CD4-positive, alpha-beta T cell (primary cell): ENCODE results near the gene NMRK1. TPM values are rescaled to one million over a fixed set of nuclear protein-coding genes. Genes with fewer than 3 reads are reported as not detected.

Experiments used
- ATAC-seq: fragments of 200-7000 bp; cut with Tn5 transposase; one replicate; pipeline ENCODE4 v1.10.0; 2022; ENCODE audit warnings: mild to moderate bottlenecking; ENCODE audit not compliant: poor library complexity
- CTCF ChIA-PET: fragments of 350-600 bp; sonication (Branson Sonifier 250); formaldehyde crosslinking; loops from one replicate; lab custom pipeline; 2021; ENCODE audit warnings: antibody characterized with exemption, inconsistent platforms; lab: Charles Lee
- POLR2A ChIA-PET: fragments of 350-600 bp; sonication (Branson Sonifier 250); formaldehyde crosslinking; loops from one replicate; lab custom pipeline; 2021; ENCODE audit warnings: antibody characterized with exemption, inconsistent platforms; lab: Charles Lee
- DNase-seq, 14 experiments: peaks; one replicate each; pipeline ENCODE4 v3.0.0-alpha.2; 2013 to 2020; ENCODE audit warnings: mixed read lengths in 2 of 14
- H3K27ac ChIP-seq, 2 donors: one replicate each; pipeline versions ENCODE4 v1.5.1 to v1.7.0; 2013; ENCODE audit warnings: low read length in 2 of 2, low read depth in 1 of 2, mild to moderate bottlenecking in 1 of 2
- H3K27me3 ChIP-seq, 2 experiments: 1 replicate in 1 of 2; 2 replicates in 1 of 2; pipeline versions ENCODE4 v1.6.1 to v1.7.0; 2013; ENCODE audit warnings: low read length in 2 of 2, control low read depth in 1 of 2, mild to moderate bottlenecking in 1 of 2, moderate library complexity in 1 of 2; ENCODE audit not compliant: insufficient read depth in 2 of 2, control insufficient read depth in 1 of 2
- H3K36me3 ChIP-seq: one replicate; pipeline ENCODE4 v1.6.1; 2013; ENCODE audit warnings: low read length, control low read depth; ENCODE audit not compliant: insufficient read depth
- H3K4me1 ChIP-seq: one replicate; pipeline ENCODE4 v1.6.1; 2013; ENCODE audit warnings: low read length, control low read depth; ENCODE audit not compliant: insufficient read depth
- H3K4me3 ChIP-seq: one replicate; pipeline ENCODE4 v1.5.1; 2013; ENCODE audit warnings: mild to moderate bottlenecking, low read length, moderate library complexity
- H3K9me3 ChIP-seq, 2 experiments: 1 replicate in 1 of 2; 2 replicates in 1 of 2; pipeline versions ENCODE4 v1.6.1 to v1.7.0; 2013; ENCODE audit warnings: low read length in 2 of 2, mild to moderate bottlenecking in 2 of 2, control low read depth in 1 of 2, moderate library complexity in 1 of 2; ENCODE audit not compliant: control insufficient read depth in 1 of 2, insufficient read depth in 1 of 2
- H3K27ac Mint-ChIP-seq: one replicate; pipeline ENCODE4 v1.8.0; 2020; ENCODE audit warnings: mixed read lengths
- H3K27me3 Mint-ChIP-seq: one replicate; pipeline ENCODE4 v1.8.0; 2021; ENCODE audit warnings: mixed read lengths
- H3K36me3 Mint-ChIP-seq: one replicate; pipeline ENCODE4 v1.8.0; 2021; ENCODE audit warnings: low read depth, mixed read lengths
- H3K4me1 Mint-ChIP-seq: one replicate; pipeline ENCODE4 v1.8.0; 2021; ENCODE audit warnings: low read depth, mixed read lengths
- H3K4me3 Mint-ChIP-seq: one replicate; pipeline ENCODE4 v1.8.0; 2020; ENCODE audit warnings: mild to moderate bottlenecking, mixed read lengths
- H3K9me3 Mint-ChIP-seq: one replicate; pipeline ENCODE4 v1.8.0; 2020; ENCODE audit warnings: mixed read lengths
- intact Hi-C, 2 experiments: fragments of 100-400 bp; cut with DNase I in 1 of 2; cut with micrococcal nuclease in 1 of 2; formaldehyde crosslinking; loops; one replicate each; pipeline versions ENCODE4 v1.15.1 to v1.9.0; 2023 to 2025; cut with DNase I, micrococcal nuclease
- total RNA-seq, 174 experiments: library from RNA in 2 of 174; stranded (reverse) in 2 of 174; gene quantifications; one replicate each; pipeline ENCODE4 v1.2.3 and lab custom pipeline; 2021 to 2026
- TF ChIP-seq, protein P1 (sequence below): fragments of 200-600 bp; IDR thresholded peaks from one replicate; pipeline ENCODE4 v1.8.0; 2022; ENCODE audit warnings: antibody characterized with exemption, mild to moderate bottlenecking

NMRK1 gene
- total RNA-seq, 2 experiments from 2014 or later, result 45.3 to 46.5 TPM

DNA sequence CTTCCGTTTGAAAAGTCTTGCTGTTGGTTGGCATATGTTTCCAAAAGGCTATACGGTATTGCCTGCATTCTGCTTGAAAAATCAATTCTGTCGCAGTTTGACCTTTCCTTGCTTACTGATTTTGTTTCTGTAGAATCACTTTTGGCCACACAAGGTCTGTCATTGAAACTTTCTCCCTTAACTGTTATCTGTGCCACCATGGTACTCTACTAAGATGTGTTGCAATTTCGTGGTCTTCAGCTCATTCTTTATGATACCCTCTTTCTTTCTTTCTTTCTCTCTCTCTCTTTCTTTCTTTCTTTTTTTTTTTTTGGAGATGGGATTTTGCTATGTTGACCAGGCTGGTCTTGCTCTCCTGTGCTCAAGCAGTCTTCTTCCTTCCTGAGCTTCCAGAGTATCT lies 4.8 kb upstream of the NMRK1 start:
- peaks cover 37% of the 10 kb centered on the region for H3K4me1 ChIP-seq
- H3K9me3 Mint-ChIP-seq, result no peaks in the 10 kb centered on the region
- ChIA-PET POLR2A (interaction anchor here (0.7 to 1.9 kb wide), 5 partner anchors 12 to 73 kb away, joined by 3 to 9 read pairs (median 3); no protein-coding TSS in a partner anchor), CTCF (interaction anchor here (1.0 to 1.1 kb wide), 3 partner anchors 11 to 141 kb away, joined by 3 read pairs; partner anchors contain the start of genes C9orf40 and CARNMT1)
- peaks cover 82% of the 10 kb centered on the region for H3K4me1 Mint-ChIP-seq
- ATAC-seq (no peak), DNase-seq (no peak)
- H3K9me3 ChIP-seq, result no peaks in the 10 kb centered on the region
- H3K4me3 Mint-ChIP-seq, result peak overlapping the region; percentile 69
- no peaks in the 10 kb centered on the region for H3K27me3 Mint-ChIP-seq
- peaks cover 33% of the 10 kb centered on the region for H3K36me3 Mint-ChIP-seq
- H3K4me3 ChIP-seq, result no peak overlapping the region
- H3K27ac ChIP-seq, result no peak overlapping the region
- H3K36me3 ChIP-seq, result no peaks in the 10 kb centered on the region
- TF ChIP-seq, protein P1, sequence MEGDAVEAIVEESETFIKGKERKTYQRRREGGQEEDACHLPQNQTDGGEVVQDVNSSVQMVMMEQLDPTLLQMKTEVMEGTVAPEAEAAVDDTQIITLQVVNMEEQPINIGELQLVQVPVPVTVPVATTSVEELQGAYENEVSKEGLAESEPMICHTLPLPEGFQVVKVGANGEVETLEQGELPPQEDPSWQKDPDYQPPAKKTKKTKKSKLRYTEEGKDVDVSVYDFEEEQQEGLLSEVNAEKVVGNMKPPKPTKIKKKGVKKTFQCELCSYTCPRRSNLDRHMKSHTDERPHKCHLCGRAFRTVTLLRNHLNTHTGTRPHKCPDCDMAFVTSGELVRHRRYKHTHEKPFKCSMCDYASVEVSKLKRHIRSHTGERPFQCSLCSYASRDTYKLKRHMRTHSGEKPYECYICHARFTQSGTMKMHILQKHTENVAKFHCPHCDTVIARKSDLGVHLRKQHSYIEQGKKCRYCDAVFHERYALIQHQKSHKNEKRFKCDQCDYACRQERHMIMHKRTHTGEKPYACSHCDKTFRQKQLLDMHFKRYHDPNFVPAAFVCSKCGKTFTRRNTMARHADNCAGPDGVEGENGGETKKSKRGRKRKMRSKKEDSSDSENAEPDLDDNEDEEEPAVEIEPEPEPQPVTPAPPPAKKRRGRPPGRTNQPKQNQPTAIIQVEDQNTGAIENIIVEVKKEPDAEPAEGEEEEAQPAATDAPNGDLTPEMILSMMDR, result no peak
- intact Hi-C loops, result no loop called here
- H3K27me3 ChIP-seq, result no peaks in the 10 kb centered on the region
- peak overlapping the region; percentile 61 for H3K27ac Mint-ChIP-seq

DNA sequence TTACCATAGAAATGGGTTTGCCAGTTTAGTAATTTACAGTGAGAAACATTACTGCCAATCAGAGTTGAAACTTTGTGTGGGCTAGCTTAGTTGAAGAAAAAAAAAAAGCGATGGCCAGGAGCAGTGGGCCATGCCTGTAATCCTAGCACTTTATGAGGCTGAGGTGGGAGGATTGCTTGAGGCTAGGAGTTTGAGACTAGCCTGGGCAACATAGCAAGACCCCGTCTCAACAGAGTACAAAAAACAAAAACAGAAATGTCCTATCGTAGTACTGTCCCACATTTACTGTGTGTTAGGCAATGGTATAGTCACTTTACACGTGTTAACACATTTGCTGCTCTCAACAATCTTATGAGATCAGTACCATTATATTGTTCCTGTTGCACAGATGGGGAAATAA lies 2.6 kb upstream of the NMRK1 start:
- ATAC-seq, result no peak
- intact Hi-C loops, result no loop called here
- Histone ChIP-seq H3K27ac (peak overlapping the region in 1 of 2 donors; percentile 26), H3K4me1 (peaks cover 53% of the 10 kb centered on the region), H3K9me3 (no peaks in the 10 kb centered on the region), H3K27me3 (no peaks in the 10 kb centered on the region), H3K4me3 (peak overlapping the region; percentile 92), H3K36me3 (no peaks in the 10 kb centered on the region)
- ChIA-PET CTCF (interaction anchor here (1.1 to 5.4 kb wide), 3 partner anchors 13 to 138 kb away, joined by 3 to 29 read pairs (median 15); partner anchors contain the start of genes C9orf40 and CARNMT1), POLR2A (interaction anchor here (0.7 to 6.0 kb wide), 5 partner anchors 15 to 1304 kb away, joined by 3 to 95 read pairs (median 3); partner anchors contain the start of gene C9orf40)
- Mint-ChIP-seq H3K4me3 (peak overlapping the region; percentile 98), H3K9me3 (no peaks in the 10 kb centered on the region), H3K36me3 (peaks cover 24% of the 10 kb centered on the region), H3K27me3 (no peaks in the 10 kb centered on the region), H3K4me1 (peaks cover 80% of the 10 kb centered on the region), H3K27ac (peak overlapping the region; percentile 60)
- no peak for DNase-seq
- TF ChIP-seq, protein P1, result no peak

DNA sequence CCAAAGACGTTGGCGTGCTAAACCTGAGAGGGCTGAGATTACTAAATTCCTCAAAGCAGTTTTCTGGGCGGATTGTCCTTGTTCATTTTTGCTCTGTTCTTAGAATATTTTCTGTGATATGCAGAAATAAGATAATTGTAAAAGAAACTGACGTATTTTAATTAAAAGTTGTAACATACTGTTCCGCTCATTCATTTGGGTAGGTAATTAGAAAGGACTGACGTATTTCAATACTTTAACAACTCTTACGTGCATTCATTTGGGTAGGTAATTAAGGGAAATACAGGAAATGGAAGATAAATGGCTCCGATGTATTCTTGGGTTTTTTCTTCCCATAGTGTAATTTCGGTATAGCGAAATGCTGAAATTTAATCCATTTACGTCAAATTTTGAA lies 1.4 kb upstream of the NMRK1 start:
- TF ChIP-seq, protein P1, result no peak
- H3K4me3 ChIP-seq, result peak overlapping the region; percentile 92
- POLR2A ChIA-PET, result interaction anchor here (1.0 to 6.0 kb wide), 3 partner anchors 44 to 137 kb away, joined by 3 to 173 read pairs (median 95); partner anchors contain the start of genes C9orf40 and CARNMT1
- ATAC-seq (no peak), DNase-seq (peak in 2 of 14 experiments; percentile 26 to 27)
- Mint-ChIP-seq H3K9me3 (no peaks in the 10 kb centered on the region), H3K27ac (peak overlapping the region; percentile 85), H3K4me3 (peak overlapping the region; percentile 98), H3K27me3 (no peaks in the 10 kb centered on the region), H3K4me1 (peaks cover 80% of the 10 kb centered on the region), H3K36me3 (peaks cover 28% of the 10 kb centered on the region)
- H3K9me3 ChIP-seq, result no peaks in the 10 kb centered on the region
- intact Hi-C loops, result loop anchor here (2.0 to 10.0 kb wide), 5 partner anchors 59 to 1305 kb away; partner anchors contain the start of genes PCSK5 (in 1 of the 2) and RFK (in 1 of the 2)
- H3K36me3 ChIP-seq, result no peaks in the 10 kb centered on the region
- CTCF ChIA-PET, result interaction anchor here (0.7 to 5.4 kb wide), 4 partner anchors 11 to 137 kb away, joined by 3 to 29 read pairs (median 9); partner anchors contain the start of genes C9orf40 and CARNMT1
- H3K27ac ChIP-seq, result peak overlapping the region; percentile 67 to 75
- H3K4me1 ChIP-seq, result peaks cover 51% of the 10 kb centered on the region
- no peaks in the 10 kb centered on the region for H3K27me3 ChIP-seq
